Middle frontal gyrus (tissue), 1 donor: ENCODE measurements around the gene RGS9BP.
"Not testable (repeated sequence)": the region's sequence is repeated elsewhere in the genome, so short reads cannot be mapped to it uniquely, and the experiment has no call there.

ENCODE experiments used
- DNase-seq: peaks from one replicate; pipeline ENCODE4 v3.0.0-alpha.2; 2015; ENCODE audit warnings: low spot score; ENCODE audit errors: extremely low spot score

Gene RGS9BP

DNA sequence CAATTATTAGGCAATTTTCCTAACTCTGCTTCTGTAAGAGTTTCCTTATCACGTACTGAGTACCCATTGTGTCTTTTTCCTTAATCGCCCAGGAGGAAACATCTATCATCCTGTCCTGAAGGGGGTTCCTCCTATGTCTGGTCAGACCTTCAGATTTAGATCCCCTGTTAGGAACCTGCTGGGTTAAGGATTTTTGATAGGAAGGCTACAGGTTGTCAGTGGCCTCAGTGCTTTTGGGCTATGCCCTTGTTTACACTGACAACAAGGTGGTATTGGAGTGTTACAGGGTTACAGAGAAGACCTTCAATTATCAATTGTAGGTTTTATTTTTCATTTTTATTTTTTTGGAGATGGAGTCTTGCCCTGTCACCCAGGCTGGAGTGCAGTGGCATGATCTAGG, 19.2 kb downstream of the RGS9BP start:
- not testable (repeated sequence) for DNase-seq

GRCh38 chr19:32695506-32695905, 19.9 kb downstream of the RGS9BP start:
- DNase-seq: not testable (repeated sequence)

GRCh38 chr19:32696771-32697170, 21.1 kb downstream of the RGS9BP start:
- not testable (repeated sequence) for DNase-seq

DNA sequence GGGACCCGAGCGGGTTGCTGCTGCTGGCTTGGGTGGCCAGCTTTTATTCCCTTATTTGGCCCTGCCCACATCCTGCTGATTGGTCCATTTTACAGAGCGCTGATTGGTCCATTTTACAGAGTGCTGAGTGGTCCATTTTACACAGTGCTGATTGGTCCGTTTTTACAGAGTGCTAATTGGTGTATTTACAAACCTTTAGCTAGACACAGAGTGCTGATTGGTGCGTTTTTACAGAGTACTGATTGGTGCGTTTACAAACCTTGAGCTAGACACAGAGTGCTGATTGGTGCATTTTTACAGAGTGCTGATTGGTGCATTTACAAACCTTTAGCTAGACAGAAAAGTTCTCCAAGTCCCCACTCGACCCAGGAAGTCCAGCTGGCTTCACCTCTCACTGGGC, 24.5 kb downstream of the RGS9BP start:
- DNase-seq: not testable (repeated sequence)

DNA sequence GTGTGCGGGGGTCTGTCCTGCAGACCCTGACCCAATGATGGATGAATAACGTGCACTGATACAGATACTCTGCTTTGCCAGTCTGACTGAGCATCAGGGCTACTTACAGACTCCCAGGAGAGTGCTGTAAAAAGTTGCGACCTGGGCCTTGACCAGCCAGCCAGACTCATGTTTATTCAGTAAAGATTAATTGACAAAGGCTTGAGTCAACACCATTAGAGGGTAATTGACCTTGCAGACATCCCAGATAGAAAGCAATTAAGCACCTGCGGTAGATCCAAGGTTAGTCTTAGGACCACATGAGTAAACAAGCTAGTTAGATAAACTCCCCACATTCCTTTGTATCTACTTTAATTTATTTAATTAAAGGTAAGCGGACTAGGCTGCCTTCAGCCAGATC, 26.4 kb downstream of the RGS9BP start:
- no peak for DNase-seq

DNA sequence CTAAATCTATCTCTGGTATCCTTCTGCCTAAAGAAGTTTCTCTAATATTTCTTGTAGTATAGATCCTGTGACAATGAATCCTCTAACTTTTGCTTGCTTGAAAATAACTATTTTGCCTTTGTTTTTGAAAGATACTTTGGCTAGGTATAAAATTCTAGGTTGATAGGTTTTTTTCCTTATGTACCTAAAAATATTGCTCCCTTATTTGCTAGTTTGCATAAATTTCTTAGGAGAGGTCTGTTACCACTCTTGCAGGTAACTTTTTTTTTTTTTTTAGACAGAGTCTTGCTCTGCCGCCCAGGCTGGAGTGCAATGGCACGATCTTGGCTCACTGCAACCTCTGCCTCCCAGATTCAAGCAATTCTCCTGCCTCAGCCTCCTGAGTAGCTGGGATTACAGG, 28.4 kb downstream of the RGS9BP start:
- not testable (repeated sequence) for DNase-seq

DNA sequence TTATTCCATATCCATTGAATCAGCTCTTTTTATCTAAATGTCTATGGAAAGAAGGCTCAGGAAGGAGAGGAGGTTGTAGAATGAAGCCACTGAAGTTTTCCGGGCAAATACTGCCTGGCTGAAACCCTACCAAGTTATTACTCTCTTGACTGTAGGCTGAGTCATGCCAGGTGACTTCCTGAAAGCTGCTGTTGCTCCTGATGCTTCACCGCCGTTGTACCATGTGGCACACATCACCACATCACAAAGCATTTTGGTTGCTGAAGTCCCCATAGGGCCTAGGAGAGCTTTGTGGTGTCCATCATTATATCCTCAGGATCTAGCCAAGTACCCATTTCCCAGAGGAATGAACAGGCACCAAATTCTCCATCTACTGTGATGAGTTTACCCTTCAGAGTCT, 32.8 kb downstream of the RGS9BP start:
- no peak for DNase-seq

GRCh38 chr19:32709032-32709431, 33.4 kb downstream of the RGS9BP start:
- DNase-seq: no peak

- no peak for DNase-seq
Observed at GRCh38 chr19:32711747-32712146, 36.1 kb downstream of the RGS9BP start.

- not testable (repeated sequence) for DNase-seq
Observed at GRCh38 chr19:32716203-32716602, 40.6 kb downstream of the RGS9BP start.

DNA sequence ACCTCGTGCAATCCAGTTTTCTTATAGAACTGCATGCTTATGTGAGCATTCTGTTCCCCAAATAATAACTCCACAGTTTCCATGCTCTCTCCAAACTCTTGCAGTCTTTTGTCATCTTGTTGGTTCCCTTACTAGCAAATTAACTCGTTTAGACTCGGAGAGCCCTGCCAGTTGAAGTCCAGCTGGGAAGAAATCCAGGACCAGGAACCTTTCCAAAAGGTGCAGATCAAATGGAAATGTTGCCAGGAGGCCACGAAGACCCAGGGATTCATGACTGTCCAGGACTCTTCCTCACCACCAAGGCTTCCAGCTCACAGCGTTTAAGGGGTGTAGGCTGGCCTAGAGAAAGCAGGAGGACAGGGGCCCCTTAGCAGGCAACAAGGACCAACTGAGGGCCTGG, 41.8 kb downstream of the RGS9BP start:
- DNase-seq: no peak

- no peak for DNase-seq
Observed at GRCh38 chr19:32718286-32718685, 42.6 kb downstream of the RGS9BP start.

DNA sequence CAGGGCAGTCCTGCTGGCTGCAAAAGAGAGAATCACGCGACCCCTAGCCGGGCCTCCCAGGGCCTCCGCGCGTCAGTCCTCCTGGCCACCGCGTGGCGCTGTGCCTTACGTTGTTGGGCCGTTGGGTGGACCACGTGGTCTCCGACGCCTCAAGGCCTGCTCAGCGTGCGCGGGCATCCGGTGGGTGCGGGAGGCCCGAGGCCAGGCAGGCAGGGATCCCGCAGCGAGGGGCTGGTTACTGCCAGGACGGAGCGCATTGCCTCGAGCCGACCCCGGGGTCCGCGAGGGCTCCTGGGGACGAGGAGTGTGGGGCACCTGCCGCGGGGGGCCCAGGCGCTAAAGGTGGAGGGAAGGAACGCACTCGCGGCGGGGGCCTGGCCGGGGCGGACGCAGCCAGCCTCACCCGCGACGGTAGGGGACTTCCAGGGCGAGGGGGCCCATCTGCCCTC, 44.0 kb downstream of the RGS9BP start, which contains the start of gene TDRD12:
Gene TDRD12 (plus strand): TSS at position 157 of the 449 bp plus-strand sequence. CDS start 306 bp downstream, outside the sequence.
- no peak for DNase-seq

DNA sequence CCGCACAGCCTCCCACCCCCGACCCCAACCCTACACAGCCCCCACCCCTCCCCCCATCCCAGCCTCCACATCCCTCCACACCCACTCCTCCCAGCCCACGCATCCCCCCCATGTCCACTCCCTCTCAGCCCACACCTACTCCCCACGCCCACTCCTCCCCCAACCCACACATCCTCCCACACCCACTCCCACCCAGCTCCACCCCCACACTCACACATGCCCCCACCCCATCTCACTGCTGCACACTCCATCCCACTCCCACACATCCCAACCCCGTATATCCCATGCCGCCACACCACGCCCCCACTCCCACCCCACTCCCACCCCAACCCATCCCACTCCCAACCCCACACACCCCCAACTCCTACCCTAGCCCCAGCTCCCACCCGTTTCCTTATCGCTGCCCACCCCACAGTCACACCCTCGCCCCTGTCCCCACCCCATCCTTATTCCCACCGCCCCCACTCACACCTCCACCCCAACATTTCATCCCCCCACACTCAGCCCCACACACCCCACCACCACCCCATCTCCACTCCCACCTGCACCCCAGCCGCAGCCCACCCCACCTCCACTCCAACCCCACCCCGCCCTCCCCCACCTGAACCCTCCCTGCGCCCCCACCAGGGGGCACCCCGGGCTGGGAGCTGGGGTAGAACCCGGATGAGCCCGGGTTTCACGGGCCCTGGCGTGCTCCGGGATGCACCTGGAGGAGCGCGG, 44.7 kb downstream of the RGS9BP start:
- DNase-seq: no peak

DNA sequence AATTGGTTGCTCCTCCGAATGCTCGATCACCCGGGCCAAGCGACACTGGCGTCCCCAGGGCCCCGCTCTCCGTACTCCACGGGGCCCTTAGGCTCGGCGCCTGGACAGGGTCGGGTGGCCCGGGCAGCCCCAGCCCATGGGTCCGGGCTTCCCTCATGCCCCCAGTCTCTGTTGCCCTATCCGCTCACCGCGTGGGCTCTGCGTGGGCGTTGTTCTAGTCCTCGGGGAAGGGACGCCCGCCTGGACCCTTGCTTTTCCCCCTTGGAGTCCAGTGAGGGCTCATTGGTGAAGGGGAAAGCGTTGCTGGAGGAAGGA, 45.2 kb downstream of the RGS9BP start:
- DNase-seq: no peak
